Endothelial cell (in vitro differentiated cells): ENCODE measurements around the gene FAM98C. TPM values are rescaled to one million over a fixed set of nuclear protein-coding genes. Genes with fewer than 3 reads are reported as not detected.
"Not testable (repeated sequence)": the region's sequence is repeated elsewhere in the genome, so short reads cannot be mapped to it uniquely, and the experiment has no call there.

Source experiments
- DNase-seq: peaks from one replicate; pipeline ENCODE4 v3.0.0; 2021; ENCODE audit warnings: low spot score
- H3K27ac Mint-ChIP-seq: one replicate; pipeline ENCODE4 v1.8.0; 2021; ENCODE audit warnings: mixed read lengths, inconsistent platforms; ENCODE audit not compliant: unreplicated experiment
- H3K27me3 Mint-ChIP-seq: one replicate; pipeline ENCODE4 v1.8.0; 2021; ENCODE audit warnings: mild to moderate bottlenecking, moderate library complexity, mixed read lengths, inconsistent platforms; ENCODE audit not compliant: unreplicated experiment
- H3K36me3 Mint-ChIP-seq: one replicate; pipeline ENCODE4 v1.8.0; 2021; ENCODE audit warnings: mild to moderate bottlenecking, low read depth, mixed read lengths, inconsistent platforms; ENCODE audit not compliant: unreplicated experiment
- H3K4me1 Mint-ChIP-seq: one replicate; pipeline ENCODE4 v1.8.0; 2021; ENCODE audit warnings: mild to moderate bottlenecking, mixed read lengths, inconsistent platforms; ENCODE audit not compliant: unreplicated experiment
- H3K4me3 Mint-ChIP-seq: one replicate; pipeline ENCODE4 v1.8.0; 2021; ENCODE audit warnings: mild to moderate bottlenecking, mixed read lengths, inconsistent platforms; ENCODE audit not compliant: unreplicated experiment
- H3K9me3 Mint-ChIP-seq: one replicate; pipeline ENCODE4 v1.8.0; 2021; ENCODE audit warnings: mixed read lengths, inconsistent platforms; ENCODE audit not compliant: unreplicated experiment
- CTCF ChIP-seq: fragments of 200-600 bp; sonication (generic); IDR thresholded peaks from one replicate; pipeline ENCODE4 v1.5.0; 2021; ENCODE audit warnings: antibody characterized with exemption; ENCODE audit not compliant: unreplicated experiment
- total RNA-seq: library from RNA; stranded (reverse); fragmentation: NEBNext Ultra II Directional; extraction: Animal tissue kit (Norgen Biotek cat#: 25700); gene quantifications from one replicate; pipeline ENCODE4 v1.2.1, GENCODE V29; 2021; ENCODE audit not compliant: unreplicated experiment

FAM98C gene
- total RNA-seq, 1 donor from 2014 or later: 10.6 TPM

- H3K27ac Mint-ChIP-seq: no peak overlapping the region
- no peak for TF ChIP-seq CTCF
- H3K4me3 Mint-ChIP-seq: peak overlapping the region; percentile 86
- peaks cover 7% of the 10 kb centered on the region for H3K4me1 Mint-ChIP-seq
- H3K27me3 Mint-ChIP-seq: peaks cover 24% of the 10 kb centered on the region
- peaks cover 6% of the 10 kb centered on the region for H3K36me3 Mint-ChIP-seq
- no peak for DNase-seq
- no peaks in the 10 kb centered on the region for H3K9me3 Mint-ChIP-seq
Measured at GRCh38 chr19:38360351-38360750, 42.5 kb upstream of the FAM98C start.

- H3K27ac Mint-ChIP-seq: peak overlapping the region; percentile 18
- no peak for DNase-seq
- H3K9me3 Mint-ChIP-seq: no peaks in the 10 kb centered on the region
- peaks cover 24% of the 10 kb centered on the region for H3K27me3 Mint-ChIP-seq
- TF ChIP-seq CTCF: no peak
- H3K4me3 Mint-ChIP-seq: peak overlapping the region; percentile 86
- peaks cover 6% of the 10 kb centered on the region for H3K36me3 Mint-ChIP-seq
- H3K4me1 Mint-ChIP-seq: peaks cover 7% of the 10 kb centered on the region
Measured at GRCh38 chr19:38360839-38361631, 41.9 kb upstream of the FAM98C start.

GRCh38 chr19:38361633-38362075, 41.2 kb upstream of the FAM98C start:
- Mint-ChIP-seq H3K27ac (no peak overlapping the region), H3K9me3 (no peaks in the 10 kb centered on the region), H3K27me3 (peaks cover 24% of the 10 kb centered on the region), H3K4me3 (peak overlapping the region; percentile 86), H3K36me3 (peaks cover 6% of the 10 kb centered on the region), H3K4me1 (peaks cover 7% of the 10 kb centered on the region)
- DNase-seq: peak; percentile 77
- no peak for TF ChIP-seq CTCF

GRCh38 chr19:38362076-38362945, 40.6 kb upstream of the FAM98C start:
- peak overlapping the region; percentile 86 for H3K4me3 Mint-ChIP-seq
- H3K27me3 Mint-ChIP-seq: peaks cover 23% of the 10 kb centered on the region
- peak; percentile 82 for DNase-seq
- TF ChIP-seq CTCF: no peak
- peak overlapping the region; percentile 57 for H3K27ac Mint-ChIP-seq
- H3K36me3 Mint-ChIP-seq: peaks cover 6% of the 10 kb centered on the region
- H3K4me1 Mint-ChIP-seq: peaks cover 7% of the 10 kb centered on the region
- H3K9me3 Mint-ChIP-seq: no peaks in the 10 kb centered on the region

GRCh38 chr19:38362946-38363688, 39.8 kb upstream of the FAM98C start:
- H3K27me3 Mint-ChIP-seq: peaks cover 22% of the 10 kb centered on the region
- not testable (repeated sequence) for H3K4me1 Mint-ChIP-seq, H3K4me3 Mint-ChIP-seq, H3K36me3 Mint-ChIP-seq, H3K9me3 Mint-ChIP-seq, DNase-seq, H3K27ac Mint-ChIP-seq
